ENCODE data around the gene WWOX.
"Not testable (repeated sequence)": the region's sequence is repeated elsewhere in the genome, so short reads cannot be mapped to it uniquely, and the experiment has no call there.

Gene WWOX

DNA sequence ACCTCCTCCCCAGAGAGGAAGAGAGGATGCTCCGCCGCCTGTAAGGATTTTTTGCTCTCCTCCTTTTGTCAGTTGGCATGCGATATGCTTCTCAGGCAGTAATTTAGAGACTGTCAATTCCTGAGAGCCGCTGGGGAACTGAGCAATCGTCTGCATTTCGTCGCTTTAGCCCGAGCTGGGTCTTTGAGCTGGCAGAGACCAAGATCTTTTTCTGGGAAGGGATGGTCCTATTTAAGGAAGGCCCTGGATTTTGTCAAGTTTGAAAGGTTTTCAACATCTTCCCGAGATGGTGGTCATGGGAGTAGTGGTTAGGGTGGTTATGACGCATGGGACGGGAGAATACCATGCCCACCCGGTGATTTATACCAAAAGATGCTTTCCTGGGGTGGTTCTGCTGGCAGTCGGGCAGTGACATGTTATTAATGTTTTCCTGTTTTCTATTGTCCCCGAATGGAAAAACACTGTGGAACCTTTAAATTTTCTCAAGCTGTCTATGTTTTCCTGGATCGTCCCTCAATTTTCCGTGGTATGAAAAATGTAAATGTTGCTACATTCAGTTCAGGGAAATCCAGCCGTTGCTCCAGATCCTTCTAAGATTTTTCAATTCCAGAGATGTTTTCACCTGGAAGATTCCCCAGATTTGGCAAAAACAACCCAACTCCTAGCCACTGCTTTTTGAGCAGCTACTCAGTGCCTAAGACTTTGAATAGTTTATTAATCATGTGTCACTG lies 914.6 kb downstream of the WWOX start:
- DNase-seq = no peak

DNA sequence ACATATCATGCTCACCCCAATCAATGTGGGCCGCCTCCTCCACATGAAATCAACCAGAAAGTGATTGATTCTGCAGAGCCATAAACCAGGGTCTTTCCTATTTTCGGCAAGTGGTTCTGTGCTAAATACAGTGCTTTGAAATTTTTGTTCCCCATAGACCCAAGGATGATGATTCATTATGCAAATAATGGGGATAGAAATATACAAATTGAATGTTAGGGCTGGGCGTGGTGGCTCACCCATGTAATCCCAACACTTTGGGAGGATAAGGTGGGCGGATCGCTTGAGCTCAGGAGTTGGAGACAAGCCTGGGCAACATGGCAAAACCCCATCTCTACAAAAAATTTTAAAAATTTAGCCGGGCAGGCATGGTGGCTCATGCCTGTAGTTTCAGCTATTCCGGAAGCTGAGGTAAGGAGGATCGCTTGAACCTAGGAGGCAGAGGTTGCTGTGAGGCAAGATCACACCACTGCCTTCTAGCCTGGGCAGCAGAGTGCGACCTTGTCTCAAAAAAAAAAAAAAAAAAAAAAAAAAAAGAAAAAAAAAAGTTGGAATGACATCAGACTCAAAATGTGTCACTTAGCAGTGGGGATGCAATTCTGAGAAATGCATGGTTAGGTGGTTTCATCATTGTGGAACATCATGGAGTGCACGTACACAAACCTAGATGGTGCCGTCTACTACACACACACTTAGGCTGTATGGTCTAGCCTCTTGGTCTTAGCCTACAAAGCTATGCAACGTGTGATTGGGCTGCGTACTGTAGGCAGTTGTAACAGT lies 919.4 kb downstream of the WWOX start:
- DNase-seq = peak; percentile 18

DNA sequence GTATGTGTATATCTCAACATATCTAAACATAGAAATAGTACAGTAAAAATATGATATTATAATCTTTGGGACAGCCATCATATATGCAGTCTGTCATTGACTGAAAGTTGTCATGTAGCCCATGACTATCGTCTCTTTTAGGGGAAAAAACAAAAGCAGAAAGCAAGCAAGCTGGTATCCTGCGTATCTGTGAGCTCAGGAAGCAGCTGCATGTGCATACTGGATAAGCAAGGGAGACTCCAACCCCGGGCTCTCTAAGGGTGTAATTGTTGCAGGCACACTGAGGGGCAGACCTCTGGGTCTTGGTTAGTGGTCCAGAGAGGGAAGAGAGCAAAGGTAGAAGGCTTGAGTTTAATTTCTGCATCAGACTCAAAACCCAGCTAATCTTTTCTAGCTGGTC lies 920.0 kb downstream of the WWOX start:
- no peak for DNase-seq

DNA sequence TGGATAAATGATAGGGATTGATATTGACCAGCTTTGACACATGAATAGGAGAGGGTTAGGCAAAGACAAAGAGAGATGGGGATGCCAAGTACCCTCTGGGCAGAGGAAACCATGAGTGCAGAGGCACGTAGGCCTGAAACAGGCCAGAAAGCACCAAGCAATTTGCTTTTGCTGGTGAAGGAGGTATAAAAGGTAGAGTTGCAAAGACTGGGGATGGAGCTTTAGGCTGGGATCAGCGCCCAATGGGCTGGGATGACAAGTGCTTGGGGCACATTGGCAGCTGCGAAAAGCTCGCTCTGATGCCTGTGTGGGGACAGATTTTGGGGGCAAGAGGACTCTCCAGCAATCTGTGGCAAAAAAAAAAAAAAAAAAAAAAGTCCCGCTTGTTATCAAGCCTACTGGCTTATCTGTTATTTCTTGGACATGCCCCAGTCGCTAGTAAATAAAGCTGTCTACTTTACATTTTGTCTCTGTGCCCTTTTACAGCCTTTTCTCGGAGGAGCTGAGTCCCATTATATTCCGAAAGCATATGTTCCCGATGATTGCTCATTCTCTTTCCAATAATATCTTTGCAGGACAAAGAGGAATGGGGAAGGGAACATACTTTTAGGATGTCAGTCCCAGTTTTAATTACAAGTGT lies 922.7 kb downstream of the WWOX start:
- DNase-seq = no peak

DNA sequence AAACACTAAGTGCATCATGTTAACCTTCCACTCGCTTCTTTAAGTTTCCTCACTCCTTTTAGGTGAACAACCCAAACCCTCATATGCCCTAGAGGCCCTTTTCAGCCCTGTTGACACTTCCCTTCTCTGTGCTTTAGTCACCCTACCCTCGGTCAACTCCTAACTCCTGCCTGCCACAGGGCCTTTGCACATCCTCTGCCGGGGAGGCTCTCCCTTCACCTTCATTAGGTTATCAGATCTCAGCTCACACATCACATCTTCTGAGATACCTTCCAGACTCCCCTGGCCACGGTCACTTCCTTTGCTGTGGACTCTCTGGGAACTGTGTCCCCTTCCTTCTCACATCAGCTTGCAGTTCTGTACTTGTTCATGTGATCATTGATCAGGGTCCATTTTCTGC lies 926.7 kb downstream of the WWOX start:
- no peak for DNase-seq

DNA sequence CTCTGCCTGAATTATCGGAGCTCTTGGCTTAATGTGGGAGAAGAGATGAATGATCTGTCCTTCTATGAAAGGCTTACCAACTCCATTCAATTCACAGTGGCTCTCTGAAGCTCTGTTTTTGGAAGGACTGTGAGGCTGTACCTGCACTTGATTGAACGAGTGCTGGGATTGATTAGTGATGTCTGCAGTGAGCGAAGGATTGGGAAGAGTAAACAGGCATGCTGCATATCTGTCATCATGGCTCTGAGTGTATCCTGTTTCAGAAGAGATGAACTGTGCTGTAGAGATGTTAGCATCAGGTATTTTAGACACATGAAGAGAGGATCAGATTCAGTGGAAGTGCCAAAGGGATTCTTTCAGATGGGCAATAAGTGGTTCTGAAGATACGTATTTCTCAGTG lies 937.1 kb downstream of the WWOX start:
- no peak for DNase-seq

DNA sequence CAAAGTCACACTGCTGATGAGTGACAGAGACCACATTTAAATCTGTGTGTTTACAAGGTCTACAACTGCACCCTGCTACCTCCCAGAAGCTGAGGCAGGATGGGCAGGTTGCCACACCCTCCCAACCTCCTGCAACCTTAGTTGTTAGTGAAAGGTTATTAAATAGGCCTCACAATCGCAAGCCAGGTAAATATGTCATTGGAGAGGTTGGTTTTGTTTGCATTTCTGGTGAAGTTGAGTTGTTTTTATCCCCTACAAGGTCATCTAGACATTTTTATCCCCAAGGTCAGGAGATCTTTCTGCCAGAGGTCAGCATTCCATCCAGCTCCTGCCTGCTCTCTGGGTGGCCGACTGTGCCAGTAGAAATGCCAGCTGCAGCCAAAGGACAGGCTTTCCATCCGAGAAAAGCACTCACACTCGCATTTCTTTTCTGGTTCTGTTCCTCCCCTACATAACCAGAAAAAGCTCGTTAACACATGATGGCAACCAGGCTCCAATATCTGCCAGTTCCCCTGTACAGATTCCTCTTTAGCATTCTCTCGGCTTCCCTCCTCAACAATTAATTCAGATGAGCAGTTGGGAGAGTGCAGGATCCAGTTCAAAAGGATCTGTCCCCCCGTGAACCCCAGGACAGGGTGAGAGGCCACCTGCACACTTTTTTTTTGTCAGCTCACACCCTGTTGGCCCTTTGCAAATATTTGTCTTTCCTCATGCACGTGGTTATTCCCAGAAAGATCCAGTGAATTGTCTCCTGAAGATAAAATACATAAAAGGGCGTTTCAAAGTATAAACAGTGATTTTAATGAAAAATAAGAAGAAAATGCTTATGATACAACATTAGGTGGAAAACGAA lies 938.3 kb downstream of the WWOX start:
- DNase-seq = no peak

DNA sequence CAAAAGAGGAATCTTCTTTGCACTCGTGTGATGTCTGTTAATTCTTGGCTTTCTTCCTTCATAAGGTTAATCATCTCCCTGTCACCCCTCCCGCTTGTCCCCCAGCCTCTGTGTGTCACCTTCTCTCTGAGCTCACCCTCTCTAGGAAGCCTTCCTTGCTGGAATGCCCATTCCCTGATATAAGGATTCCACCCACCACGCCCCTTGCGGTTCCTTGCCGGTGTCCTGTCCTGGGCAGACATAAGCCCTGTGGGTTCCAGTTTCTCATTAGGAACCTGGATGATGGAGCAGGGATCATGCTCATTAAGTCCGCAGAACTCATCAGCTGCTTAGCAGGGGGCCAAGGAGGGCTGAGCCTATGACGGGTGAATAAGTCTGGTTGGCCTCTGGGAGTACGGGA lies 941.8 kb downstream of the WWOX start:
- DNase-seq = no peak

DNA sequence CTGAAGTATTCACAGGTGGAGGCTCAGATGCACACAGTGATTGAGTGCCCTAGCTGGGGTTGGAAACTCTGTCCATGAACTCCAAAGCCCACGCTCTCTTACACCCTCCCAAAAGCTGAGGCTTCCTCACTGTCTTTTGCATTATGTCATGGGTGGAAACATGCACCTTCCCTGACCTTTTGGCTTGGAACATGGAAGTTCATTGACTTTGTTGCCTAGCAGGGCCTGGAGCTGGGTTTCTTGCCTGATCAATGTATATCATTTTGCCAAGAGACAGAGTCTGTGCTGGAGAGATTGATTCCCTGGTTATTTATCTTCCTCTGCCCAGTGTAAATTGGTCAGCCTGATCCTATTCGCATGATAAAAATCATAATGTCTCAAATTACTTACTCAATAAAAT lies 942.7 kb downstream of the WWOX start:
- no peak for DNase-seq

DNA sequence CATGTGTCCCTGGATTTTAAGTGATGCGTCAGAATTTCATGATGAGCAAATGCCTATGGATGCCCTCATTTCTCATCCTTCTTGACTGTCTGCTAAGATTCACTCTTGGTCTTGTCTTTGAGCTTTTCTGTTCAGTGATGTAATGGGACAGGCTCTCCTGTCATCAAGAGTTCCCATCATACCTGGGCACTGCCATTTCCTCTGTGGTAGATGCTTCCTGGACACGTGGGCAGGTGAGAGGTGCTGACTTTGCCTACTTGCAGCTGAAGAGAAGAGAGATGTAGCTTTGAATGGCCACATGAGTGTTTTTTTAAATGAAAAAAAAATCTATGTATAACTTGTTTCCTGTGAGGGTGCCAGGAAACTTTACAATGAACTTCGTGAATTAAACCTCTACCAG lies 943.4 kb downstream of the WWOX start:
- peak; percentile 45 for DNase-seq

DNA sequence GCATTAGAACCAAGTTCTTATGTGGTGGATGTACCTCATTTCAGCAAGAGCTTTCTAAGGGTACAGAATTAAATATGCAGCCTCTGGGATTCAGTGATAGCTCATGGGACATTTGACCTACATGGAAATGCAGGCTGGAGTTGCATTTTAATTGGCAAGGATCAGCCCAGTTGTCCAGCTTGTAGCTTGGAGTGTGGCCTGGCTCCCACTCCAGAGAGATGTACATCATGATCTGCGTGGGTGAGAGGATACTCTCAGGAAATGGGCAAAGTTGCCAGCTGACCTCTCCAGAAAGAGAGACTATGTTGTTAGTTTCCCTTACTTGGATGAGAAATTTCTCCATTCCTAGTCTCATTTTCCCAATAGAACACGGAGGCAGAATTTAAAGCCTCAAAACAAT lies 945.7 kb downstream of the WWOX start:
- no peak for DNase-seq

DNA sequence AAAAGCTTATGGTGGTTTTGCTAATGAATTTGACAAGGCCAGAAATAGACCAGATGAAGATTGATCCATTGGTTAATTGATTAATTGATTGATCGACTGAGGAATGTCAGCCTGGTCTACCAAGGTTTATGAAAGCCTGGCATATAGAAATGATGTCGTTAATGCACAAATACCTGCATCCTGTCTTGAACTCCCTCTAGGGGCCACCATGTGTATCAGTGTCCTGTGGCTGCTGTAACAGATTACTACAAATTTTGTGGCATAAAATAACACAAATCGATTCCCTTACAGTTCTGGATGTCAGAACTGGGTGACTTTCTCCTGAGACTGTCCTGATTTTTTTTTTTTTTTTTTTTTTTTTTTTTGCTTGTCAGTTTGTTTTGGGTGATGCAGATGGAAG lies 947.9 kb downstream of the WWOX start:
- DNase-seq = peak; percentile 51

DNA sequence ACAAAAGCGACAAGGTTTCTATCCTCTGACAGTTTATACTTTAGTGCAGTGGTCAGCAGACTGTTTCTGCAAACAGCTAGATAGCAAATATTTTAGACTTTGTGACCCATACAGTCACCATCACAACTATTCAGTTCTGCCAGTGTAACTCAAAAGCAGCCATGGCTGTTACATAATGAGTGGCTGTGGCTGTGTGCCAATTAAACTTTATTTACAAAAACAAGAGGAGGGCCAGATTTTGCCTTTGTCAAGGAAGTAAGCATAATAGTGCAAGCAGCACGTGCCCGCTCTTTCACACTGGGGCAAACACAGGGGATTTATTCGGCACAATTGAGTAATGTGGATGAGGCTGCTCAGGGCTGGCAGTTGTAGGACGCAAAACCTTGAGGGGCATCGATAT lies 949.6 kb downstream of the WWOX start:
- DNase-seq = no peak

DNA sequence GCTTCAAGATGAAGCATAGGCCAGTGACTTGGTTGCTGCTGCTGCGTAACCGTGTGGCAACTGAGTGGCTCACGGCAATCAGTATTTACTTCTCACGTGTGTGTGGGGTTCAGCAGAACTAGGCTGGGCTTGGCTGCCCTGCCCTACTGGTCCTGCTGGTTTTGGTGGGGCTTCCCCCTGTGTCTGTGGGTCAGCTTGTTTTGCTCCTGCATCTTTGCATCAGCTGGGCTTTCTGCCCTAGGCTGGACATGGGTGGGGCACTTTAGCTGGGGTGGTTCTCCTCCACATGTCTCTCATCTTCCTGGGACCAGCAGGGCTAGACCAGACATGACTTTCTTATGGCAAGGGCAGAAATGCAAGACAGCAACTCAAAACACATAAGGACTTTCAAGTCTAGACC lies 950.6 kb downstream of the WWOX start:
- no peak for DNase-seq

DNA sequence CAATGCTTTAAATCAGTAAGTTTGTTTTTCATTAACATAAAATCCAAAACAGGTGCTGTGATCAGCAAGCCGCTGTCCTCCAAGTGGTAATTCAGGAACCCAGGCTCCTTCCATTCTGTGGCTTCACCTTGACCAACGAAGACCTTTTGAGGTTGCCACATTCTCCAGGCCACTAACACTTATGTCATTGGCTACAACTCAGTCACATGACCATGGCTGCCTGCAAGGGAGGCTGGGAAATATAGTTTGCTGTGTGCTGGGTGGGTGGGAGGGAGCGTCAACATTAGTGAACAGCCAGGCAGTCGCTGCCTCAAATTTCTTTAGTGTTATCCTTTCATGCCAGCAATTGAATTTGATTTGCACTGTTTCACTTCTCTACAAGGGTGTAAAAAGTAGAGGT lies 951.9 kb downstream of the WWOX start:
- DNase-seq = no peak

DNA sequence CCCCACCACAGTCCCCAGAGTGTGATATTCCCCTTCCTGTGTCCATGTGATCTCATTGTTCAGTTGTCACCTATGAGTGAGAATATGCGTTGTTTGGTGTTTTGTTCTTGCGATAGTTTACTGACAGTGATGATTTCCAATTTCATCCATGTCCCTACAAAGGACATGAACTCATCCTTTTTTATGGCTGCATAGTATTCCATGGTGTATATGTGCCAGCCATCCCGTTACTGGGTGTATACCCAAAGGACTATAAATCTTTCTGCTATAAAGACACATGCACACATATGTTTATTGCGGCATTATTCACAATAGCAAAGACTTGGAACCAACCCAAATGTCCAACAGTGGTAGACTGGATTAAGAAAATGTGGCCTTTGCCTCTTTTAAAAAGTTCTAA lies 952.7 kb downstream of the WWOX start:
- DNase-seq = not testable (repeated sequence)

DNA sequence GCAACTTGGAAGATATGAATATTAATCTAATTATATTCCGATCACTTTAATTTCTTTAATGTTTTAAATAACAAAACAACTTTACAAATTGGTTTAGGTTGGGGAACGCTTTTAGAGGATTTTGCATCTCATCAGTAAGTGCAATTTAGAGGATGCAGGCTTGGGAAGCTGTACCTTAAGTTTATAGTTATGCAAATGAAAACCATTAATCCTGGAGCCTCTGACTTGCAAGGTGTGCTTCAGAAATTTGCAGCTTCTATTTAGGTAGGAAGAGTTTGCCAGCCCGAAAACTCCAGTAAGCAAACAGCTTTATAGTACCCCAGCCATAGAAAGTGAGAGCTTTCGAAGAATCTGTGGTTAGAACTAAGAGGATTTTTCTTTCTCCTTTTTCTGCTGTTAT lies 954.1 kb downstream of the WWOX start:
- no peak for DNase-seq

DNA sequence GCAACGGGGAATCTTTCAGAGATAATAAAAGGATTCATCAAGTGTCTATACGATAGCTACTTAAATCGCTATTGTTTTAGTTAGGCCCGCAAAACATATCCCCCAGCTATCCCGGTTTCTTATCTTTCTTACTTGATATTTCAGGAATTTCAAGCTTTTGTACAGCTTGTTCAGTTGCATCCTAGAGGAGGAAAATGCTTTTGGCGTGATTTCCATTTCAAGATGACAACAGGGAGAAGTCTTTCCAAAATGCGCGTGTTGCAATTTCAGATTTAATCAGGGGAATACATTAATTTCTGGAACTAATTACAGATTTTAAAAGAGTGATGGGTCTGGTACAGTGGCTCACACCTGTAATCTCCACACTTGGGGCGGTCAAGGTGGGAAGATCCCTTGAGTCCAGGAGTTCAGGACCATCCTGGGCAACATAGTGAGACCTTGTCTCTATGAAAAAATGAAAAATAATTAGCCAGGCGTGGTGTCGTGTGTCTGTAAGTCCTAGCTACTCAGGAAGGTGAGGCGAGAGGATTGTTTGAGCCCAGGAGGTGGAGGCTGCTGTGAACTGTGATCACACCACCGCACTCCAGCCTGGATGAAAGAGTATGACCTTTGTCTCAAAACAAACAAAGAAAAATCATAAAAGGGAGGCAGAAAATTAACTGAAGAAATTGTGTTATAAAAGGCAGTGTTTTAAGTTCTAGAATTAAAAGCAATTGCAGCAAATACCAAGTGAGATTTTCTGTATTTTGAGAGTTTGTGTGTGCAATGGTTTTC lies 954.9 kb downstream of the WWOX start:
- DNase-seq = no peak

DNA sequence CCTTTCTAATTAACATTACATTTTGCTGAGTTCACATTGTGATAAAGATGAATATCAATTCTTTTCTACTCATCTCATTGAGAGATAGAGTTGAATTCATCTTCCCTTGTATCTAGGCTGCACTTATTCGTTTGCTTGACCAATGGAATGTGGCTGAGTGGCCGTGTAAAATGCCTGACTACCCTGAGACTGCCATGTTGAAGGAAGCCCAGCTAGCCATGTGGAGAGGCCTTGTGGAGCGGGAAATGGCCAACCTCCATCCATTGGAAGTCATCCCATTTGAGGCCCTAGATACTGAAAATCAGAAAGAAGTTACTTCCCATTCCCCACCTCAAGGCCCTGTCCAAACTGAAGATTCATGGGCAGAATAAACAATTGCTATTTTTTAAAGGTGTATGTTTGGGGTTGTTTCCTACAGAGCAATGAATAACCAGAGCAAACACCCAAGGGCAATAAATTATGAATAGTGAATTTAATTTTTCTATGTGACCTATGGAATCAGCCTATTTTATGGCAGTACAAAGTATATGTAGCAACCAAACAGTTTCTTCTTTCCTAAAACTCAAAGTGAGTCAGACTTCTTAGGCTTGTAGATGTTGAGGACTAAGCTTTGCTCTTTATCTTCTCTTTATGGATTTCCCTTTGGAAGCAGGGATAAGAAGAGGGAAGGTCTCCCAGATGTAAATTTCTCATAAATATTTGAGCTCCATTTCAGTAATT lies 956.0 kb downstream of the WWOX start:
- no peak for DNase-seq

DNA sequence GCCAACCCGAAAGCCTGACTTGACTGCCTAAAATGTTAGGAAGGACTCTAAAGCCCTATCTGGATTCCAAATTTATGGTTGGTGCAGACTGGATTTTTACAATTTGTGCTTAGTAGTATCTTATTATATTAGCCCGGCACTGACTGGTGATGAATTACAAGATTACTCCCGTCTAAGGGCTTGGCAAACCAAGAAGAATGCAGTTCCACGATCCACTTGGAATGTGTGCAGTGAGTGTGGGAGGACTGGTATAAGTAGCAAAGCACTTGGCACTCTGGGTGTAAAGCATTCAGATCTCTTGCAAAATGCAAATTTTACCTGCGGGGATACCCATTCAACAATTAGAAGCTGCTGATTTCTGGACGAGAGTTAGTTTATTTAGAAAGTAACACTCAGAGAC lies 961.7 kb downstream of the WWOX start:
- DNase-seq = no peak

DNA sequence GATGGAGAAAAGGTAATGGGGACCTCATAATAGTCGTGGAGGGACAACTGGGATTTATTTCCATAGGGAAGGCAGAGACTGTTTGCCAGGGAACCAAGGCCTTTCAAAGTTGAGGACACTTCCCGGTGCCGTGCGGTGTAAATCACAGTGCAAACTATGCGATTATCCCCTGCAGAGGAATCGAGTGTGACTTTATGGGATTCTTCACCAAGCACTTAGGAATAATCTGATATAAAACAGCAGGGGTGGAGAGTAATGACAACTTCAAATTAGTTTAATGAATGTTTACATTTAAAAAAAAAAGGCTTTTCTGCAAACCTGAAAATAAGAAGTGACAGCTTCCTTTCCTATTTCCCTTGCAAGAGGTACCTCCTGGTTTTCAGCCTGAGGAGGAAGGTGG lies 962.9 kb downstream of the WWOX start:
- DNase-seq = no peak

DNA sequence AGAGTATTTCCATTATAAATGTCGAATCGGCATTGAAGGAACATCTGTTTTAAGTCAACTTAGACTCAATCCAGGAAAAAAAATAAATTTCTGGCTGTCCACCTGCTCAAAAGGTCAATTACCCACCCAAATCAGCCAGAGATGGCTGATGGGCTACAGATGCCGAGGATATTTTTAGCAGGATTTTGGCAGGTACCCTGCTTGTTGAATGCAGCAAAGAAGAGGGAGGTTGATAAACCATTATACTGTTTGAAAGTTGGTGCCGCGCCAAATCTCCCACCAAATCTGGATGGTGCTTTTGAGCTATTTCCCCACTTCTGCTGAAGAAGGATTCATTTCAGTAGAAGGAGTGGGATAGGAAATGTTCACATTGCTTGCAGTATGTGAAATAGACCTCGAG lies 963.4 kb downstream of the WWOX start:
- DNase-seq = no peak

Measured in activated CD4-positive, alpha-beta T cell treated with anti-CD3 and anti-CD28 coated beads, Interleukin-10, Interleukin-2, amounts not matched to agents 100 ng/mL and 50 ng/mL, durations not matched to agents 16 hours and 8 hours (primary cell).